IMR-90 (cell line): ENCODE data around the gene HIGD1C. TPM values are rescaled to one million over a fixed set of nuclear protein-coding genes. Genes with fewer than 3 reads are reported as not detected.

Source experiments
- NFE2L2 ChIP-seq: fragments of 150-350 bp; IDR thresholded peaks from 2 replicates; pipeline ENCODE4 v1.6.1; 2016; ENCODE audit warnings: low read depth, mild to moderate bottlenecking, low read length
- RAD21 ChIP-seq: IDR thresholded peaks from 2 replicates; pipeline ENCODE4 v1.6.1; 2012; ENCODE audit warnings: low read length, improper control_type of control experiment
- polyA plus RNA-seq, 3 experiments: library from polyadenylated mRNA; depleted of rRNA; stranded (reverse); fragments of >200 nt; gene quantifications; 2 replicates each; pipeline ENCODE4 v1.2.3, GENCODE V29; 2012; ENCODE audit warnings: low replicate concordance in 1 of 3
- total RNA-seq: library from RNA; depleted of rRNA; stranded (reverse); fragments of >200 nt; gene quantifications from 2 replicates; pipeline ENCODE4 v1.2.3, GENCODE V29; 2012

Gene HIGD1C
- total and polyA plus RNA-seq, 2 of the 4 experiments (the other 2 are of a cell fraction), result not detected

GRCh38 chr12:50981319-50982239 is 29.2 kb downstream of the HIGD1C start (continued):
- no peak for TF ChIP-seq RAD21
- TF ChIP-seq NFE2L2, result no peak
